Adrenal gland (tissue), 5 donors: Measurements from ENCODE around the gene FARS2.

Source experiments
- CTCF ChIP-seq, 6 experiments: fragments of 450-650 bp in 4 of 6; fragments of 200-600 bp in 2 of 6; sonication (generic) in 1 of 6; IDR thresholded peaks; 1 replicate in 5 of 6; 2 replicates in 1 of 6; pipeline versions ENCODE4 v1.5.1 to v1.8.0; 2016 to 2021; ENCODE audit warnings: antibody characterized with exemption in 6 of 6, mild to moderate bottlenecking in 2 of 6, moderate library complexity in 1 of 6
- POLR2A ChIP-seq, 2 donors: fragments of 450-650 bp; IDR thresholded peaks; one replicate each; pipeline ENCODE4 v1.6.1; 2017; ENCODE audit warnings: antibody characterized with exemption in 2 of 2, mild to moderate bottlenecking in 2 of 2, moderate library complexity in 1 of 2
- donor health status: DM: no; HTN: no; CAD: no.

DNA sequence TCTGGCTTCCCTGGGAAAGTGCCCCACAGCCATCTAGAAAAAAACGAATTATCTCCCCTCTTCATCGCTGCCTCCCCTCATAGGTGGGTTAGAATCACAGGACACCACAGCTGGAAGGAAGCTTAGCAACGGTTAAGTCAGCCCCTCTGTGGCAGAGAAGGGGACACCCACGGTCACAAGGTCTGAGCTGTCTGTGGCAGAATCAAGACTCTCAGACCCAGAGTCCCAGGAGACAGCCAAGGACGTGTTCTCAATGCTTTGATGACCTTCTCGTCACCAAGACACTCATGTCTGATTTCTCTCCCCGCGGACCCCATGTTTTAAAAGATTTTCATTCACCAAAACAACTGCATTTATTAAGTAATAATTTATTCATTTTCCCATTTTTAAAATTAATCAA, 523.9 kb downstream of the FARS2 start:
- TF ChIP-seq CTCF (IDR thresholded peaks at IDR 0.05): no peak
- no peak for TF ChIP-seq POLR2A (IDR thresholded peaks at IDR 0.05)
